ENCODE measurements around the gene SKP1. TPM values are rescaled to one million over a fixed set of nuclear protein-coding genes. Genes with fewer than 3 reads are reported as not detected.
A peak's percentile ranks its signal among the peaks of the same experiment; 100 is the strongest.

SKP1 gene
- total RNA-seq, 1 donor from 2014 or later = 506 TPM

GRCh38 chr5:134115806-134116175, 61.0 kb downstream of the SKP1 start:
- TF ChIP-seq CTCF (IDR thresholded peaks at IDR 0.05; ENCODE audit: borderline replicate concordance) = no peak
- Histone ChIP-seq H3K36me3 (no peaks in the 10 kb centered on the region), H3K27me3 (ENCODE audit: low read depth) (peaks cover 30% of the 10 kb centered on the region), H3K4me1 (peaks cover 32% of the 10 kb centered on the region), H3K27ac (replicated peaks) (no peak overlapping the region), H3K4me3 (peak overlapping the region; percentile 74), H3K9me3 (replicated peaks) (no peaks in the 10 kb centered on the region)
- intact Hi-C loops (cut with micrococcal nuclease) = no loop called here
- DNase-seq = no peak

- peak overlapping the region; percentile 74 for H3K4me3 ChIP-seq
- no peak for DNase-seq
- peaks cover 32% of the 10 kb centered on the region for H3K4me1 ChIP-seq
- H3K9me3 ChIP-seq (replicated peaks) = no peaks in the 10 kb centered on the region
- peaks cover 30% of the 10 kb centered on the region for H3K27me3 ChIP-seq (ENCODE audit: low read depth)
- intact Hi-C loops (cut with micrococcal nuclease) = no loop called here
- H3K36me3 ChIP-seq = no peaks in the 10 kb centered on the region
- H3K27ac ChIP-seq (replicated peaks) = no peak overlapping the region
- TF ChIP-seq CTCF (IDR thresholded peaks at IDR 0.05; ENCODE audit: borderline replicate concordance) = no peak
Observed at GRCh38 chr5:134114886-134115805, 61.6 kb downstream of the SKP1 start.

DNA sequence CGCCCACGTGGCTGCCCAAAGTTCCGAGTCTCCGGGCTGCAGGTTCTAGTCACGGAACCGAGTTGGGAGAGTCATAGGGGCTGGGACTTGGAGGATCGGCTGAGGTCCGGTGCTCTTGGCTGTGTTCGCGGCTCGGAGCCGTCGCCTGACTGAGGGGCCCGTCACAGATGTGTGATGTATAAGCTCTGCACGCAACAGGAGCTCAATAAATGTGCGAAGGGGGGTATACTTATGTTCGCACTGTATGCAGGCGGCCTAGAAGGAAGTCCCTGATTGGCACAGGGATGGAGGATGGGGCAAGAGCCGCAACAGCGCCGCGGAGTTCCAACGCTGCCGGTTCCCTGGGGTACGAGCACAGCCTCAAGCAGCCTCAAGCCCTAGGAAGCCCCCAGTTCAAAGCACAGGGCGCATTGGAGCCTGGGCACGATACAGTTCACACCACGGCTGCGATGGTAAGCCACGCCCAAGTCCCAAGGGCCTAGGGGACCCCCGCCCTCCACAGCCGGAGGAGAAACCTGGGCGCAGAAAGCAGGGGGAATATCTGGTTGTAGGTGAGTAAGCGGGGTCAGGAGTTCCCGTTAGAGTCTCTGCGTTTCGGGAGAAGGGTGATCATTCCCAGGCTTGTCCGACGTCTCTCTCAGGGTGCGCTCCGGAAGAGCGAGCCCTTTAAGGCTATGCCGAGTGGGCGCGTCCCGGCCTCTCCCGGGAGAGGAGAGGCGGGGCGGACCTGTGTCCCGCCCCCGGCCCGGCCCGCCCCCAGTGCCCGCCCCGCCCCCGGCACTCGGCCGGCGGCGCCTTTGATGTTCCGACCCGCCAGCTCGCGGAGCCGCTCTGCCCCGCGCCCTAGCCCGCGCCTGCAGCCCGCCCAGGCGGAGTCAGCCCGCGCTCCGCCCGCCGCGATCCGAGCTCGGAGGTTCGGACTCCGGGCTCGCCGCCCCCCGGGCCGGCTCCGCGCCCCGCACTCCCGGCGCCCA, 62.6 kb downstream of the SKP1 start, which contains the start of gene TCF7:
TSS of gene TCF7 (plus strand) at position 780 of the 974 bp plus-strand sequence. CDS start 226 bp downstream, outside the sequence.
- peak; percentile 69 for DNase-seq
- Histone ChIP-seq H3K9me3 (replicated peaks) (no peaks in the 10 kb centered on the region), H3K27ac (replicated peaks) (no peak within 1 kb of the TSS), H3K4me3 (peak within 1 kb of the TSS; percentile 74), H3K27me3 (ENCODE audit: low read depth) (peaks cover 30% of the 10 kb centered on the region), H3K4me1 (peaks cover 32% of the 10 kb centered on the region), H3K36me3 (no peaks in the 10 kb centered on the region)
- intact Hi-C loops (cut with micrococcal nuclease) = no loop called here
- no peak for TF ChIP-seq CTCF (IDR thresholded peaks at IDR 0.05; ENCODE audit: borderline replicate concordance)

DNA sequence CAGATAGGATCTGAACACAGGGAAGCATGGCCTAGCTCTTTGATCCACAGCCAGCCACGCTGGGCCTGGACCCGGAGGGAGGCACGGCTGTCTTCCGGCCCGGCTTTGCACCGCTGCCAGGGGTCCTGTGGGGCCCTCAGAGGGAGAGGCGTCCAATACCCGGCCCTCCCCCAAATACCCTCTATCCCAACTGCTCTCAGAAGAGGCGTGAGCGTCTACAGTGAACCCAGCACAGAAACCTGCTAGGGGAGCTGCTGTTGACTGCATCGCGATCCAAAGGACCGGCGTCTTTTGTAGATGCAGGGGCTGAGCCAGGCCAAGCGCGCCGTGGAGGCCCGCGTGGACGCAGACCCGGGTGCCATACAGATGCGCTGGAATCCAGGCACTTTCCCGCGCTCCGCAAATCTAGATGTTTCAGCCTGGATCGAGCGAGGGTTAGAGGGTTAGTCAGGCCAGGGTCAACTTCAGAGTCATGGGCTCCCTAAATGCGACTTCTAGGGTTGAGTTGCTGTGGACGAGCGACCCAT, 63.3 kb downstream of the SKP1 start:
- no peaks in the 10 kb centered on the region for H3K36me3 ChIP-seq
- H3K27me3 ChIP-seq (ENCODE audit: low read depth) = peaks cover 30% of the 10 kb centered on the region
- TF ChIP-seq CTCF (IDR thresholded peaks at IDR 0.05; ENCODE audit: borderline replicate concordance) = no peak
- no peak for DNase-seq
- peak overlapping the region; percentile 74 for H3K4me3 ChIP-seq
- H3K9me3 ChIP-seq (replicated peaks) = no peaks in the 10 kb centered on the region
- intact Hi-C loops (cut with micrococcal nuclease) = no loop called here
- peaks cover 32% of the 10 kb centered on the region for H3K4me1 ChIP-seq
- no peak overlapping the region for H3K27ac ChIP-seq (replicated peaks)

DNA sequence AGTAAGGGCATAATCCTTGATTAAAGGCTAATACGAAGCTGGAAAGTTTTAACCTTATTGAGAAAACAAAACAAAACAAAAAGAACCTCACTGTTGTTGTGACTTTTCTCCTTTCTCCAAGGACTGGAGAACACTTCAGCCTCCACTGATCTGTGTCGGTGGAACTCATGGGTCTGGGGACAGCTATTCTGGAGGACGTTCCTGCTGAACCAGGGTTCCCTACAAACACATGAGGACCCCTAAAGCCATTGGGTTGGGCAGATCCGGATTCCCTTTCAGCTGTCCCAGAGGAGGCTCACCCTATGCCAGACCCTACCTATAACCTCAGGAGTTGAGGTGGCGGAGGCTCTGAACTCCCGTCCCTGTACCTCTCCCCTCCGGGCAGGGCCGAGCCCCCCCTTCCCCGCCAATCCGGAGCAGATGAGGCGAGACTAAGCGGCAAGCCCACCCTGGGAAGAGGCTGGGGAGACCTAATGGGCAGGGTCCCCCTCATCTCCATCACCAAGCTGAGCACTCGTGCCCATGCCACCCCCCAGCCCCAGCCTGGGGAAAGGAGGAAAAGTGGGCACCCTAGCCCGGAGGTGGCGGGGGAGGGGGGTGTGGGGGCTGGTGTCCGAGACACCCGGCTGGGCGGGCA, 63.9 kb downstream of the SKP1 start:
- H3K4me3 ChIP-seq = peak overlapping the region; percentile 74

More for the DNA sequence above, 63.9 kb downstream of the SKP1 start:
- Histone ChIP-seq H3K27ac (replicated peaks) (no peak overlapping the region), H3K9me3 (replicated peaks) (no peaks in the 10 kb centered on the region), H3K36me3 (no peaks in the 10 kb centered on the region), H3K4me1 (peaks cover 32% of the 10 kb centered on the region), H3K27me3 (ENCODE audit: low read depth) (peaks cover 30% of the 10 kb centered on the region)
- intact Hi-C loops (cut with micrococcal nuclease) = no loop called here
- no peak for DNase-seq
- TF ChIP-seq CTCF (IDR thresholded peaks at IDR 0.05; ENCODE audit: borderline replicate concordance) = no peak

Measured in left ventricle myocardium inferior (tissue), 1 donor.